ENCODE measurements around the gene XIRP2. TPM values are rescaled to one million over a fixed set of nuclear protein-coding genes. Genes with fewer than 3 reads are reported as not detected.

Gene XIRP2
- total and polyA plus RNA-seq, 10 of the 15 experiments (the other 5 are each of a cell fraction or from before 2014, with no cell fraction given) = 0.03 TPM; not detected in 9

DNA sequence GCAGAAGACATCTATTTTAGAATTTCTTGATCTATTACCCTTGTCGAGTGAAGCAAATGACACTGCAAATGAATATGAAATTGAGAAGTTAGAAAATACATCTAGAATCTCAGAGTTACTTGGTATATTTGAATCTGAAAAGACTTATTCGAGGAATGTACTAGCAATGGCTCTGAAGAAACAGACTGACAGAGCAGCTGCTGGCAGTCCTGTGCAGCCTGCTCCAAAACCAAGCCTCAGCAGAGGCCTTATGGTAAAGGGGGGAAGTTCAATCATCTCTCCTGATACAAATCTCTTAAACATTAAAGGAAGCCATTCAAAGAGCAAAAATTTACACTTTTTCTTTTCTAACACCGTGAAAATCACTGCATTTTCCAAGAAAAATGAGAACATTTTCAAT lies 370.4 kb downstream of the XIRP2 start (continued):
- TF ChIP-seq HCFC1 (IDR thresholded peaks at IDR 0.05; ENCODE audit: low read length) (no peak), PAX5 (IDR thresholded peaks at IDR 0.05; ENCODE audit: borderline replicate concordance, low read depth, low read length) (no peak)

DNA sequence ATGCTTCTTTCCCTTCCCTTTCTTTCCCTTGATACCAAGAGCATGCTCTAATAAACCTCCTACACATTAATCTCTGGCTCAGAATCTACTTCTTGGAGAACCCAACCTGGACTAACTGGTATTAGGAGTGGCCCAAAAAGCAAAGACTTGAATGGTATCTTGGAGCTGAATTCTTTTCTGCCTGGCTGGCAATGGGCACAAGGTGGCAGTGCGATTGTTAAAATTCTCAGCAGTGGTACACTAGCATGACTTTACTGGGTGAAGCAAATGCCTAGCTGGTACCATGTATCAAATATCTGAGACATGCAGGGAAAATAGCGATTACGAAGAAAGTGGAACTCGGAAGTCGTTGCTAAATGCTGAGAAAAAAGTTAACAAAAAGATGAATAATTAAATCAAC lies 376.1 kb downstream of the XIRP2 start:
- ChIA-PET POLR2A (no interaction called here), RAD21 (ENCODE audit: unreplicated experiment) (interaction anchor here (0.8 kb wide), 1 partner anchor 854 kb away, joined by 4 read pairs; no protein-coding TSS in a partner anchor), SMC1A (ENCODE audit: uncharacterized antibody, unreplicated experiment) (interaction anchor here (1.5 kb wide), 1 partner anchor 17 kb away, joined by 4 read pairs; no protein-coding TSS in a partner anchor), CTCF (interaction anchor here (0.8 to 1.4 kb wide), 2 partner anchors 11 to 723 kb away, joined by 3 to 4 read pairs; no protein-coding TSS in a partner anchor)
- no peaks in the 10 kb centered on the region for H3K79me2 ChIP-seq (ENCODE audit: control insufficient read depth, insufficient read depth, low read length)
- H2AFZ ChIP-seq (ENCODE audit: control insufficient read depth, low read depth, low read length) = no peak overlapping the region
- no peaks in the 10 kb centered on the region for H3K9me3 ChIP-seq (replicated peaks; ENCODE audit: control insufficient read depth, insufficient read depth, low read length)
- H3K4me2 ChIP-seq (ENCODE audit: control insufficient read depth, insufficient read depth) = no peak overlapping the region
- H3K4me1 ChIP-seq (ENCODE audit: control insufficient read depth, insufficient read depth, low read length) = no peaks in the 10 kb centered on the region
- no peak overlapping the region for H3K9ac ChIP-seq (ENCODE audit: control insufficient read depth, insufficient read depth, low read length)
- no peak overlapping the region for H3K27ac ChIP-seq (ENCODE audit: control insufficient read depth, insufficient read depth)
- ATAC-seq (peak; percentile 40; the same call in 2 of the 3 replicates), FAIRE-seq (no peak), DNase-seq (ENCODE audit: low read depth, low spot score) (no peak)
- TF ChIP-seq RAD21 (IDR thresholded peaks at IDR 0.05; ENCODE audit: insufficient read depth, low read depth, low read length) = peak; percentile 13; the same call in 1 of the 2 replicates
- no peak for TF ChIP-seq CHD2 (IDR thresholded peaks at IDR 0.05; ENCODE audit: borderline replicate concordance, low read depth, low read length)
- no peak for TF ChIP-seq ZZZ3 (IDR thresholded peaks at IDR 0.05; ENCODE audit: control insufficient read depth, insufficient read length, low read depth)
- H3K36me3 ChIP-seq (ENCODE audit: control insufficient read depth in 2 of 2, insufficient read depth in 2 of 2, low read length in 1 of 2) = no peaks in the 10 kb centered on the region
- in situ Hi-C loops (cut with MboI) = no loop called here
- intact Hi-C loops (cut with micrococcal nuclease; ENCODE audit: unreplicated experiment) = no loop called here
- no peaks in the 10 kb centered on the region; a peak in 1 of 4 replicates for H3K27me3 ChIP-seq (replicated peaks in 1 of 2; ENCODE audit: control insufficient read depth in 2 of 2, insufficient read depth in 2 of 2, low read length in 1 of 2)
- no peak overlapping the region for H3K4me3 ChIP-seq
- WGBS (ENCODE audit: insufficient coverage, insufficient replicate concordance, low lambda C conversion rate, missing lambda C conversion rate) = 43% methylated on average over 5 of the region's 5 CpGs
- no peaks in the 10 kb centered on the region for H4K20me1 ChIP-seq (ENCODE audit: control insufficient read depth, insufficient read depth)
- no TSS peak for BruUV-seq (replicated peaks)

- Histone ChIP-seq H3K4me1 (ENCODE audit: control insufficient read depth, insufficient read depth, low read length) (no peaks in the 10 kb centered on the region), H3K79me2 (ENCODE audit: control insufficient read depth, insufficient read depth, low read length) (no peaks in the 10 kb centered on the region), H4K20me1 (ENCODE audit: control insufficient read depth, insufficient read depth) (no peaks in the 10 kb centered on the region), H3K9me3 (replicated peaks; ENCODE audit: control insufficient read depth, insufficient read depth, low read length) (no peaks in the 10 kb centered on the region), H3K27ac (ENCODE audit: control insufficient read depth, insufficient read depth) (no peak overlapping the region), H3K4me3 (no peak overlapping the region), H3K9ac (ENCODE audit: control insufficient read depth, insufficient read depth, low read length) (no peak overlapping the region), H3K4me2 (ENCODE audit: control insufficient read depth, insufficient read depth) (no peak overlapping the region), H3K27me3 (replicated peaks in 1 of 2; ENCODE audit: control insufficient read depth in 2 of 2, insufficient read depth in 2 of 2, low read length in 1 of 2) (no peaks in the 10 kb centered on the region; a peak in 1 of 4 replicates), H2AFZ (ENCODE audit: control insufficient read depth, low read depth, low read length) (no peak overlapping the region), H3K36me3 (ENCODE audit: control insufficient read depth in 2 of 2, insufficient read depth in 2 of 2, low read length in 1 of 2) (no peaks in the 10 kb centered on the region)
- DNase-seq (ENCODE audit: low read depth, low spot score) (no peak), FAIRE-seq (no peak), ATAC-seq (no peak)
- WGBS (ENCODE audit: insufficient coverage, insufficient replicate concordance, low lambda C conversion rate, missing lambda C conversion rate) = 0% methylated on average over 2 of the region's 2 CpGs
- POLR2A ChIA-PET = no interaction called here
- intact Hi-C loops (cut with micrococcal nuclease; ENCODE audit: unreplicated experiment) = no loop called here
- CTCF ChIA-PET = interaction anchor here (1.4 kb wide), 1 partner anchor 12 kb away, joined by 4 read pairs; no protein-coding TSS in a partner anchor
- SMC1A ChIA-PET (ENCODE audit: uncharacterized antibody, unreplicated experiment) = interaction anchor here (1.5 kb wide), 1 partner anchor 17 kb away, joined by 4 read pairs; no protein-coding TSS in a partner anchor
- in situ Hi-C loops (cut with MboI) = no loop called here
- RAD21 ChIA-PET (ENCODE audit: unreplicated experiment) = interaction anchor here (0.8 kb wide), 1 partner anchor 854 kb away, joined by 4 read pairs; no protein-coding TSS in a partner anchor
- no TSS peak for BruUV-seq (replicated peaks)
- TF ChIP-seq YY1 (IDR thresholded peaks at IDR 0.05; ENCODE audit: low read depth, low read length) (no peak), ZNF217 (IDR thresholded peaks at IDR 0.05) (no peak), PAX5 (IDR thresholded peaks at IDR 0.05; ENCODE audit: borderline replicate concordance, low read depth, low read length) (no peak), ZBED1 (IDR thresholded peaks at IDR 0.05; ENCODE audit: borderline replicate concordance) (no peak), MYC (IDR thresholded peaks at IDR 0.05; ENCODE audit: insufficient read depth, insufficient read length, insufficient replicate concordance, low read length, severe bottlenecking) (no peak), E4F1 (IDR thresholded peaks at IDR 0.05; ENCODE audit: borderline replicate concordance, partially characterized antibody) (no peak), IRF5 (IDR thresholded peaks at IDR 0.05; ENCODE audit: borderline replicate concordance) (no peak)
Measured at GRCh38 chr2:167265004-167265403, 376.7 kb downstream of the XIRP2 start.
